Fibroblast of pulmonary artery (primary cell): ENCODE data around the gene GFOD1.
A peak's percentile ranks its signal among the peaks of the same experiment; 100 is the strongest.

Source experiments
- DNase-seq: peaks from one replicate; pipeline ENCODE4 v3.0.0-alpha.2; 2010; ENCODE audit warnings: low read depth
- H3K4me3 ChIP-seq: replicated peaks from 2 replicates; pipeline ENCODE4 v1.5.1; 2011; ENCODE audit warnings: low read depth, mild to moderate bottlenecking, control low read depth, low read length, moderate library complexity
- TF ChIP-seq, protein P1 (sequence below): IDR thresholded peaks from 2 replicates; pipeline ENCODE4 v1.5.1; 2011; ENCODE audit warnings: mild to moderate bottlenecking, control low read depth, low read length, inconsistent platforms; ENCODE audit errors: missing control alignments

GFOD1 gene

GRCh38 chr6:13365320-13365719 is 122.1 kb downstream of the GFOD1 start:
- DNase-seq = no peak
- no peak overlapping the region for H3K4me3 ChIP-seq
- TF ChIP-seq, protein P1, sequence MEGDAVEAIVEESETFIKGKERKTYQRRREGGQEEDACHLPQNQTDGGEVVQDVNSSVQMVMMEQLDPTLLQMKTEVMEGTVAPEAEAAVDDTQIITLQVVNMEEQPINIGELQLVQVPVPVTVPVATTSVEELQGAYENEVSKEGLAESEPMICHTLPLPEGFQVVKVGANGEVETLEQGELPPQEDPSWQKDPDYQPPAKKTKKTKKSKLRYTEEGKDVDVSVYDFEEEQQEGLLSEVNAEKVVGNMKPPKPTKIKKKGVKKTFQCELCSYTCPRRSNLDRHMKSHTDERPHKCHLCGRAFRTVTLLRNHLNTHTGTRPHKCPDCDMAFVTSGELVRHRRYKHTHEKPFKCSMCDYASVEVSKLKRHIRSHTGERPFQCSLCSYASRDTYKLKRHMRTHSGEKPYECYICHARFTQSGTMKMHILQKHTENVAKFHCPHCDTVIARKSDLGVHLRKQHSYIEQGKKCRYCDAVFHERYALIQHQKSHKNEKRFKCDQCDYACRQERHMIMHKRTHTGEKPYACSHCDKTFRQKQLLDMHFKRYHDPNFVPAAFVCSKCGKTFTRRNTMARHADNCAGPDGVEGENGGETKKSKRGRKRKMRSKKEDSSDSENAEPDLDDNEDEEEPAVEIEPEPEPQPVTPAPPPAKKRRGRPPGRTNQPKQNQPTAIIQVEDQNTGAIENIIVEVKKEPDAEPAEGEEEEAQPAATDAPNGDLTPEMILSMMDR = no peak

- DNase-seq = no peak
- TF ChIP-seq, protein P1 = no peak
- H3K4me3 ChIP-seq = no peak overlapping the region
These were observed 122.6 kb downstream of the GFOD1 start for GRCh38 chr6:13364842-13365241.

DNA sequence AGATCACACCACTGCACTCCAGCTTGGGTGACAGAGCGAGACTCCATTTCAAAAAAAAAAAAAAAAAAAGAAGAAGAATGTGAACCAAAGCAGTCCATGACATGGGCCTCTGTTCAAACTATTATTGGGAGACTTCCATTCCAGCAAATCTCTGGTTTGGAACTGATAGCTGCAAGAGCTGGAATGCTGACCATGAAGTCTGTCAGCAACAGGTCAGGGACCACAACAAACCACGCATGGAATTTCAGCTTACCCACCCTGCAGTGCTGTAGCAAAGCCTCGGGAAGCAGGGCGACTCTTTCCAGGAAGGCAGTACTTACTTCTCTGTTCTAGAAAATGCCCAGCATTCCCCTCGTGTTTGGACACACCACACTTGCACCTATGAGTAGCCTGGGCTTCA is 125.0 kb downstream of the GFOD1 start:
- no peak overlapping the region for H3K4me3 ChIP-seq
- TF ChIP-seq, protein P1 = no peak
- peak; percentile 56 for DNase-seq

- DNase-seq = peak; percentile 79
- TF ChIP-seq, protein P1 = no peak
These were observed 126.5 kb downstream of the GFOD1 start for GRCh38 chr6:13360671-13361540.

DNA sequence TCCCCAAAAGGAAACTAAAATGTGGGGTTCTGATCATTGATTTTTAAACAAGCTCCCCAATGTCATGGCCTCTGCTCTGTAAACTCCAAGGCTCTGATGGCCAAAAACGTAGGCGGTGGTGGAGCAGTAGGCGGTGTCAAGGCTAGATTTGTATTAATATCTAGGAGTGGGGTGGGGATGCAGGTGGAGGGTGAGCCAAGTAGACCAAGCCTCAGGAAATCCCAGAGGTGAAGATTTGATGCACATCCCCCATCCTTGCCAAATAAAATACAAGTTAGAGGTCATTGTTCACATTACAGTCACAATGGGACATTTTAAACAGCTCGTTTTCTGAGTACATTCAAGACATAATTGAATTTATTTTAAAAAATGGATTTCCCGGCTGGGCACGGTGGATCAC is 128.1 kb downstream of the GFOD1 start:
- H3K4me3 ChIP-seq = no peak overlapping the region
- TF ChIP-seq, protein P1 = no peak
- no peak for DNase-seq

More at GRCh38 chr6:13360671-13361540, 126.5 kb downstream of the GFOD1 start:
- H3K4me3 ChIP-seq = no peak overlapping the region

DNA sequence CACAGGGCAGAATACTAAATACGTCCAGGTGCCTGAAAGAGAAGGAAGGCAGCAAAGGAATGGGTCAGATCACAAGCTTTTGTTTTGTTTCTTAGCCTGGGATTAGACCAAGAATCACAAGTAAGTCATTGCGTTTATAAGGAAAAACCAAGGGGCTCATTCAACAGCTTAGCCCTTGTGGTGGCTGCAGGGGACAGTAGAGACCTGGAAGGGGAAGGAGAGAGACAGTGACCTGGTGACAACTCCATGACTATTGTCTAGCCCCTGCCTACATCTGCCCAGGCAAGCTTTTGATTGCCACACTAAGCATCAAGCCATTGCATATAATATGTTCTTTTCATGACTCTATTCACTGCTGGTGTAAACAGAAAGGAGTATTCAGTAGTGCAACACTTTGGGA is 128.9 kb downstream of the GFOD1 start:
- no peak overlapping the region for H3K4me3 ChIP-seq
- TF ChIP-seq, protein P1 = no peak
- DNase-seq = no peak
